K562 (cell line): ENCODE results near the gene RSPRY1. TPM values are rescaled to one million over a fixed set of nuclear protein-coding genes. Genes with fewer than 3 reads are reported as not detected.

ENCODE experiments used
- ATF6 ChIP-seq: sonication (generic); formaldehyde crosslinking; IDR thresholded peaks from 2 replicates; pipeline ENCODE4 v1.4.0; 2020; ENCODE audit warnings: mild to moderate bottlenecking, missing genetic modification reagents
- C11orf30 ChIP-seq: fragments of 450-650 bp; IDR thresholded peaks from 2 replicates; pipeline ENCODE4 v1.6.1; 2016; ENCODE audit warnings: low read depth, mild to moderate bottlenecking
- CBX5 ChIP-seq: IDR thresholded peaks from 2 replicates; pipeline ENCODE4 v1.6.1; 2014; ENCODE audit warnings: low read depth, borderline replicate concordance
- CEBPG ChIP-seq, 3 experiments: fragments of 200-800 bp in 1 of 3; sonication (Bioruptor generic) in 1 of 3; sonication (generic) in 1 of 3; formaldehyde crosslinking in 1 of 3; IDR thresholded peaks in 2 of 3; conservative IDR thresholded peaks in 1 of 3; 2 replicates each; pipeline versions ENCODE4 v1.6.1 to v1.8.0; 2016 to 2022; ENCODE audit warnings: missing compliant biosample characterization in 2 of 3, missing genetic modification characterization in 2 of 3, mild to moderate bottlenecking in 1 of 3, missing genetic modification reagents in 1 of 3
- CREB5 ChIP-seq: fragments of 250-450 bp; sonication (Bioruptor Pico); IDR thresholded peaks from 2 replicates; pipeline ENCODE4 v1.5.0; 2020; ENCODE audit warnings: mild to moderate bottlenecking
- ESRRA ChIP-seq: fragments of 450-650 bp; IDR thresholded peaks from 2 replicates; pipeline ENCODE4 v1.6.1; 2014; ENCODE audit warnings: low read depth, mild to moderate bottlenecking, moderate library complexity, borderline replicate concordance
- EZH2 ChIP-seq: IDR thresholded peaks from 2 replicates; pipeline ENCODE4 v1.6.1; 2012; ENCODE audit warnings: low read depth, mild to moderate bottlenecking, inconsistent platforms, low read length, borderline replicate concordance
- HDAC8 ChIP-seq: fragments of 450-650 bp; IDR thresholded peaks from 2 replicates; pipeline ENCODE4 v1.6.1; 2016; ENCODE audit warnings: mild to moderate bottlenecking, missing genetic modification characterization, moderate library complexity, missing compliant biosample characterization
- LARP7 ChIP-seq: fragments of 450-650 bp; IDR thresholded peaks from 2 replicates; pipeline ENCODE4 v1.6.1; 2016
- MTA3 ChIP-seq: fragments of 450-650 bp; formaldehyde crosslinking; IDR thresholded peaks from 2 replicates; pipeline ENCODE4 v1.6.1; 2017; ENCODE audit warnings: mild to moderate bottlenecking, borderline replicate concordance
- NR2C2 ChIP-seq, 2 experiments: fragments of 200-800 bp in 1 of 2; sonication (Bioruptor generic) in 1 of 2; sonication (generic) in 1 of 2; formaldehyde crosslinking in 1 of 2; IDR thresholded peaks; 2 replicates each; pipeline versions ENCODE4 v1.6.1 to v1.8.0; 2016 to 2022; ENCODE audit warnings: mild to moderate bottlenecking in 1 of 2, missing compliant biosample characterization in 1 of 2, missing genetic modification characterization in 1 of 2, missing genetic modification reagents in 1 of 2
- RAD51 ChIP-seq: fragments of 450-650 bp; IDR thresholded peaks from 2 replicates; pipeline ENCODE4 v1.7.1; 2016; ENCODE audit warnings: low read depth, mild to moderate bottlenecking, borderline replicate concordance
- RBFOX2 ChIP-seq: fragments of 200-400 bp; formaldehyde crosslinking; IDR thresholded peaks from 2 replicates; pipeline ENCODE4 v1.6.1; 2017; ENCODE audit warnings: low read depth, mild to moderate bottlenecking, low read length, moderate library complexity
- RBM22 ChIP-seq: fragments of 200-400 bp; formaldehyde crosslinking; IDR thresholded peaks from 2 replicates; pipeline ENCODE4 v1.6.1; 2018; ENCODE audit warnings: low read length, low read depth; ENCODE audit not compliant: poor library complexity, severe bottlenecking
- STAT6 ChIP-seq: sonication (generic); formaldehyde crosslinking; IDR thresholded peaks from 2 replicates; pipeline ENCODE4 v1.8.1; 2023; ENCODE audit warnings: mild to moderate bottlenecking, missing genetic modification reagents
- THRAP3 ChIP-seq: fragments of 450-650 bp; IDR thresholded peaks from 2 replicates; pipeline ENCODE4 v1.6.1; 2016; ENCODE audit warnings: mild to moderate bottlenecking, inconsistent platforms, borderline replicate concordance
- XRCC5 ChIP-seq: fragments of 200-400 bp; formaldehyde crosslinking; IDR thresholded peaks from 2 replicates; pipeline ENCODE4 v1.6.1; 2017; ENCODE audit warnings: low read depth, mild to moderate bottlenecking, low read length
- ZNF12 ChIP-seq: sonication (generic); formaldehyde crosslinking; IDR thresholded peaks from 2 replicates; pipeline ENCODE4 v1.4.0; 2020; ENCODE audit warnings: mild to moderate bottlenecking, missing genetic modification reagents
- ZNF121 ChIP-seq: sonication (generic); formaldehyde crosslinking; conservative IDR thresholded peaks from 2 replicates; pipeline ENCODE4 v1.8.0; 2022; ENCODE audit warnings: missing genetic modification reagents
- ZNF124 ChIP-seq: sonication (generic); formaldehyde crosslinking; IDR thresholded peaks from 2 replicates; pipeline ENCODE4 v1.8.1; 2022; ENCODE audit warnings: missing genetic modification reagents
- ZNF174 ChIP-seq: fragments of 250-450 bp; sonication (Bioruptor Pico); IDR thresholded peaks from 2 replicates; pipeline ENCODE4 v1.4.0; 2020; ENCODE audit warnings: mild to moderate bottlenecking
- polyA plus RNA-seq, 8 experiments: library from polyadenylated mRNA; depleted of rRNA in 4 of 8; stranded (reverse) in 5 of 8; unstranded in 3 of 8; fragments of >200 nt; fragmentation: Nextera tagmentation in 2 of 8; fragmentation: Illumina TruSeq in 1 of 8; extraction: Ambion mirVana in 2 of 8; extraction: Trizol in 1 of 8; gene quantifications; 2 replicates each; pipeline versions ENCODE4 v1.2.1 to v1.2.3, GENCODE V29; 2011 to 2014; ENCODE audit warnings: inconsistent platforms in 1 of 8, missing spikeins in 1 of 8
- total RNA-seq, 7 experiments: library from RNA; depleted of rRNA in 6 of 7; stranded (reverse); fragments of >200 nt in 6 of 7; fragmentation: Illumina TruSeq in 2 of 7; extraction: Trizol in 2 of 7; gene quantifications; 2 replicates each; pipeline versions ENCODE4 v1.2.1 to v1.2.3, GENCODE V29; 2011 to 2021; ENCODE audit warnings: low replicate concordance in 1 of 7

The RSPRY1 gene
- total and polyA plus RNA-seq, 9 of the 15 experiments (the other 6 are each of a cell fraction or from before 2014, with no cell fraction given), result 10.2 to 27.8 (median 20.8) TPM

GRCh38 chr16:57244767-57245471 lies 58.8 kb downstream of the RSPRY1 start, which contains the start of gene ARL2BP (continued):
- no peak for TF ChIP-seq NR2C2 (CRISPR knock-in tag; IDR thresholded peaks at IDR 0.05)
- TF ChIP-seq NR2C2 (tag; IDR thresholded peaks at IDR 0.05), result peak; percentile 84
- 0 out of 2 replicates have a peak, but pooled peaks have one; percentile 3 for TF ChIP-seq RAD51
- TF ChIP-seq ZNF174 (CRISPR knock-in tag), result no peak
- TF ChIP-seq ZNF121 (CRISPR knock-in tag), result no peak
- no peak for TF ChIP-seq HDAC8
- TF ChIP-seq ZNF124, result no peak
- peak; percentile 35; the same call in 1 of the 2 replicates for TF ChIP-seq C11orf30
- TF ChIP-seq CREB5, result no peak
- TF ChIP-seq ESRRA, result peak; percentile 79; the same call in 1 of the 2 replicates
- TF ChIP-seq CBX5, result no peak
- TF ChIP-seq XRCC5, result peak; percentile 85
- no peak for TF ChIP-seq ZNF12
- peak; percentile 38; the same call in 1 of the 2 replicates for TF ChIP-seq MTA3
- TF ChIP-seq EZH2, result no peak
- TF ChIP-seq RBFOX2, result peak; percentile 95
- no peak for TF ChIP-seq STAT6 (CRISPR knock-in tag)
- peak; percentile 89 for TF ChIP-seq RBM22
- TF ChIP-seq CEBPG (CRISPR knock-in tag; IDR thresholded peaks at IDR 0.05), result no peak; the same call in 1 of the 2 replicates
- TF ChIP-seq CEBPG (tag; conservative IDR thresholded peaks at IDR 0.05 in 1 of 2, IDR thresholded peaks at IDR 0.05 in 1 of 2), result no peak
- no peak for TF ChIP-seq LARP7
- TF ChIP-seq ATF6 (CRISPR knock-in tag), result peak; percentile 31; the same call in 1 of the 2 replicates
- TF ChIP-seq THRAP3, result no peak
